Fibroblast of skin of left quadriceps (primary cell): Measurements from ENCODE around the gene TAF1D.

Experiments
- DNase-seq, 2 experiments: peaks; one replicate each; pipeline ENCODE4 v3.0.0-alpha.2; 2013; ENCODE audit warnings: low read depth in 2 of 2

TAF1D gene

GRCh38 chr11:93724089-93724488 lies 17.2 kb downstream of the TAF1D start:
- no peak for DNase-seq

GRCh38 chr11:93720522-93720921 lies 20.8 kb downstream of the TAF1D start:
- no peak for DNase-seq

- DNase-seq, result no peak
Observed at GRCh38 chr11:93719310-93719709, 22.0 kb downstream of the TAF1D start.

- no peak for DNase-seq
Observed at GRCh38 chr11:93718057-93718563, 23.2 kb downstream of the TAF1D start.

- DNase-seq, result no peak
Observed at GRCh38 chr11:93717501-93717900, 23.8 kb downstream of the TAF1D start.

- DNase-seq, result no peak
Observed at GRCh38 chr11:93715797-93716396, 25.4 kb downstream of the TAF1D start.

- no peak for DNase-seq
Observed at GRCh38 chr11:93712678-93713077, 28.6 kb downstream of the TAF1D start.

GRCh38 chr11:93710239-93710638 lies 31.1 kb downstream of the TAF1D start:
- DNase-seq, result no peak

GRCh38 chr11:93704237-93704636 lies 37.1 kb downstream of the TAF1D start:
- DNase-seq, result no peak

GRCh38 chr11:93700830-93701229 lies 40.5 kb downstream of the TAF1D start:
- no peak for DNase-seq

- no peak for DNase-seq
Observed at GRCh38 chr11:93697611-93698010, 43.7 kb downstream of the TAF1D start.

GRCh38 chr11:93694557-93694956 lies 46.7 kb downstream of the TAF1D start:
- DNase-seq, result peak; percentile 1 to 6

GRCh38 chr11:93694109-93694508 lies 47.2 kb downstream of the TAF1D start:
- no peak for DNase-seq

GRCh38 chr11:93689240-93689639 lies 52.1 kb downstream of the TAF1D start:
- DNase-seq, result no peak

GRCh38 chr11:93686812-93687211 lies 54.5 kb downstream of the TAF1D start:
- peak; percentile 8 to 11 for DNase-seq

- no peak for DNase-seq
Observed at GRCh38 chr11:93686226-93686625, 55.1 kb downstream of the TAF1D start.
